Measurements from ENCODE around the gene ULK1. TPM values are rescaled to one million over a fixed set of nuclear protein-coding genes. Genes with fewer than 3 reads are reported as not detected.
"Not testable (repeated sequence)": the region's sequence is repeated elsewhere in the genome, so short reads cannot be mapped to it uniquely, and the experiment has no call there.

The ULK1 gene
- total RNA-seq, 1 donor from 2014 or later: 9.6 TPM

DNA sequence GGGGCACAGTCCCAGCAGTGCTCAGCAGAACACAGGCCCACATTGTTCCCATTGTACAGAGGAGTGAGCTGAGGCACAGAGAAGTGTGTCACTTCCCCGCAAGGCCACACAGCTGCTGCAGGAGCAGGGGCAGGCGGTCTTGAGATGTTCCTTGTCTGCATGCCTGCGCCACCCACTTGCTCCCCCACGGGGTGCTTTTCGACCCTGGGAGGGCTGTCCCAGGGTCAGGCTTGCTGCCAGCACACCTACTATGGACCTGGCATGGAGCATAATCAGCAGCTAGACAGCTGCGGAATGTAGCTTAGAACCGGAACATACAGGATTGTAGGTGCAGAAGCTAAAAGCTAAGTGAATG is 47.5 kb downstream of the ULK1 start:
- no peak for DNase-seq (ENCODE audit: low spot score)

DNA sequence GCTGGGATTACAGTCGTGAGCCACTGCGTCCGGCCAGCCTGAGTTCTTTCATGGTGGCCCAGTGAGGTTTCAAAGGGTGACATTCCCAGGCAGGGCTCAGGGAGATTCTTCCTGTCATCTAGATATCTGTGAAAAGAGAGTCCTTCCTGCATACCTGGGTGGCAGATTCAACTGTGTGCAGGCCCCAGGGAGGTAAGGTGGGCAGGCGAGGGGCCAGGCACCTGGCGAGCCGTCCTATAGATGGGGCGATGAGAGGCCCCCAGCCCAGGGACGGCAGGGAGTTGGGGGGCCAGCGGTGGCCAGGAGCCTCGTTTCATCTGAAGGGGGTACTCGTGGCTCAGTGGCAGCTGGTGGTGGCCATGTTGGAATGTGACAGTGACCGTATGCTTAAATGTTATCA is 48.2 kb downstream of the ULK1 start:
- no peak for DNase-seq (ENCODE audit: low spot score)

DNA sequence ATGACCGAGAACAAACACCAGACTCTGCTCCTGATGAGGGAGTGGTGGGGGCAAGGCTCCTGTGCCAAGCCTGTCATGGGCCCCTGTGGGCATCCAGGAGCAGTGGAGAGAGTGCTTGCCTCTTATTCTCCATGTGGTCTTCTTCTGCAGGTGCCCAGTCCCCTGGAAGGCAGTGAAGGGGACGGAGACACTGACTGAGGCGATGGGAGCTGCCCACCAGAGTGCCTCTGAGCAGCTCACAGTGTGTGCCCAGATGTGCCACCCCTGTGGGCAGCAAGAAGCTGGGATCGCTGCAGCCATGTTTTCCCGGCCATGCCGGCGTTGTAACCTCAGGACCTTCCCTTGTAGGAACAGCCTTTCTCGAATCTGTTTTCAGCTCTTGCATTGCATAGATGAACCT is 49.0 kb downstream of the ULK1 start:
- DNase-seq (ENCODE audit: low spot score): no peak

DNA sequence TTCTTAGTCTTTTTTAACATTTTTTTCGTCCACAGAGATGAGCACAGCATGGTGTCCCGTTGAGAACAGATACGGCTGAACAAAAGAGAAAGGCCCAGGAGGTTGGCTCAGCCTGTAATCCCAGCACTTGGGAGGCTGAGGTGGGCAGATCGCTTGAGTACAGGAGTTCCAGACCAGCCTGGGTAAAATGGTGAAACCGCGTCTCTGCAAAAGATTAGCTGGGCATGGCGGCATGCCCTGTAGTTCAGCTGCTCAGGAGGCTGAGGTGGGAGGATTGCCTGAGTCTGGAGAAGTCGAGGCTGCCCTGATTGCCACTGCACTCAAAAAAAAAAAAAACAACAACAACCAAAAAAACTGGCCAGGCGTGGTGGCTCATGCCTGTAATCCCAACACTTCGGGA is 49.5 kb downstream of the ULK1 start:
- no peak for DNase-seq (ENCODE audit: low spot score)

DNA sequence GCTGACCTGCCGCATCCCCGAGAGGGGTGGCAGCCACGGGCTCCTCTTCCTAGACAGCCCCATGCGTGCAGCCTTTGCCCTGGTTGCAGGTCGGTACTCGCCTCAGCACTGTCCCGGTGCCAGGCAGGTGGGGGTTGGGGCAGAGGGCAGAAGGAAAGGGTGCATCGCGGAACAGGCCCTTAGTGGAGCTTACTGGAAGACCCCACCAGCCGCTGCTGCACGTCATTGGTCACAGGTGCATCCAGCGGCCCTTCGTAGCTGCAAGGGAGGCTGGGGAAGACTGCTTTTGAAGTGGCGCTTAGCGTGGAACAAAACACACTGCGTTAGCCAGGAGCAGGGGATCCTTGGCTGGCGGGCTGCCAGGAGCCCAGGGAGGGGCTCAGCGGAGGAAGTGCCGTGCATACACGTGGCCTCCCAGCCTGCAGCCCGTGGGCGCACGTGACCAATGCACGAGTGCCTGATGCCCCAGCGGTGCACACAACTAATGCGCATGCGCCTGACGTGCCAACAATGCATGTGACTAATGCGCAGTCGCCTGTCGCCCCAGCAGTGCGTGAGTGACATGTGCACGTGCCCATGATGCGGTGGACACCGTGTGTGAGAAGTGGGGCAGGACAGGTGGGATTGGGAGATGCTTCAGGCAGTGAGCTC is 50.3 kb downstream of the ULK1 start:
- no peak for DNase-seq (ENCODE audit: low spot score)

DNA sequence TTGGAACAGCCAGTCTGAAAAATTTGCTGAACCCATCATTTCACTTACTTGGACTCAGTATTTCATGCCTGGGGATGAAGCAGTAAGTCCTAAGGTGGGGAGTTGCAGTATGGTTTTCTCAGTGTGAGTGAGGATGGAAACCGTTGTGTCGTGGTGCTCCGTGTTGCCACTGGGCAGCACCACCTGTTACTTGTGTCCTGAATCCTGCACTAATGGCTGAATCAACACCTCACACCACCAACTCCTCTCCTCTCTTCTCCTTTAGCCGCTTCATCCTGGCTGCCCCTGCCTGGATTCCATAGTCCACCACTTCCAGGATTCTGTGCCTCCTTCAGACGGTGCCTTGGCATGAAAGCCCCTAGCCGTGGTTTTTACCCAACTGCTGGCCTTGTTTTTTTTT is 52.3 kb downstream of the ULK1 start:
- DNase-seq (ENCODE audit: low spot score): no peak

DNA sequence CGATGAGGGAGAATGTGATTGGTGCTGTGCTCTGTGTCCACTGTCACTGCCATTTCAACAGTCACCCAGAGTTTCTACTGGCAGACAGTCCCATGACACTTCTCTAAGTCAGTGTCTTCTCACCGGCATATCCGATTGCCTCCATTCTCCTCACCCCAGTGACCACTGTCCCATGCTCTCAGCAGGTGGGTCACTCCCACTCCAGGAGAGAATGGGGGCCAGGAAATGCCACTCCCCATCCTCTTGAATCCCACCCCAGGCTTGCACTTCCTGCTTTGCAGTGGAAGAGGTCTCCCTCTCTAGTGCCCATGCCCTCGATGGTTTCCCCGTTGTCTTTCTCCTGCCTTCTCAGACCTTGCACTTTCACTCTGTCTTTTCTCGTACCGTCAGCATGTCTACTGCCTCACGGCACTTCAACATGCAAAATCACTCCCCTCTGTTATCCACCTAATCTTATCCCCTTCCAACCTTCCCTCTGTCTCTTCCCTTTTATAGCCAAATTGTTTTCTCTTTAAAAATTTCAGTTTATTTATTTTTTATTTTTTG is 53.1 kb downstream of the ULK1 start:
- DNase-seq (ENCODE audit: low spot score): no peak

DNA sequence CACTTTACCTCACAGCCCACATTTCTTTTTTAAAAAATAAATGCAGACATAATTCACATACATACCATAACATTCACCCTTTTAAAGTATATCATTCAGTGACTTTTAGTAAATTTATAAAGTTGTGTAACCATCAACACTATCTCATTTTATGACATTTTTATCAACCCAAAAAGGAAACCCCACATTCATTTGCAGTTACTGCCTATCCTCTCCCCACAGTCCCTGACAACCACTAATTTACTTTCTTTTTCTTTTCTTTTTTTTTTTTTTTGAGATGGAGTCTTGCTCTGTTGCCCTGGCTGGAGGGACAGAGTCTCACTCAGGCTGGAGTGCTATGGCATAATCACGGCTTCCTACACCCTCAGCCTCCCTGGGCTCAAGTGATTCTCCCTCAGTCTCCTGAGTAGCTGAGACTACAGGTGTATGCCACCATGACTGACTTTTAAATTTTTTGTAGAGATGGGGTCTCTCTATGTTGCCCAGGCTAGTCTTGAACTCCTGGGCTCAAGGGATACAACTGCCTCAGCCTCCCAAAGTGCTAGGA is 53.8 kb downstream of the ULK1 start:
- DNase-seq (ENCODE audit: low spot score): no peak

DNA sequence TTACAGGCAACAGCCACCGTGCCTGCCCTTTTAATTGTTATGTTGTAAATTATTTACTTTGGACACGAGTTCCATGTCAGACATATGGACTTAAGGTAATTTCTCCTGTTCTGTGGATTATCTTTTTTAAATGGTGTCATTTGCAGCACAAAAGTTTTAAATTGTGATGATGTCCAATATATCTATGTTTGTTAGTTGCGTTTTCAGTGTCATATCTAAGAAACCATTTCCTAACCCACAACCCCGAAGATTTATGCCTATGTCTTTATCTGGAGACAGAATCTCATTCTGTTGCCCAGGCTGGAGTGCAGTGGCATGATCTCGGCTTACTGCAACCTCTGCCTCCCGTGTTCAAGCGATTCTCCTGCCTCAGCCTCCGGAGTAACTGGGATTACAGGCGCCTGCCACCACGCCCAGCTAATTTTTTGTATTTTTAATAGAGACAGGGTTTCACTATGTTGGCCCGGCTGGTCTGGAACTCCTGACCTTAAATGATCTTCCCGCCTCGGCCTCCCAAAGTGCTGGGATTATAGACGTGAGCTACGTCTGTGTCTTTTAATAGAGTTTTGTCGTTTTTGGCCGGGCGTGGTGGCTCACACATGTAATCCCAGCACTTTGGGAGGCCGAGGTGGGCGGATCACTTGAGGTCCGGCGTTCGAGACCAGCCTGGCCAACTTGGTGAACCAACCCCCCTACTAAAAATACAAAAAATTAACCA is 54.5 kb downstream of the ULK1 start:
- peak; percentile 16 for DNase-seq (ENCODE audit: low spot score)

DNA sequence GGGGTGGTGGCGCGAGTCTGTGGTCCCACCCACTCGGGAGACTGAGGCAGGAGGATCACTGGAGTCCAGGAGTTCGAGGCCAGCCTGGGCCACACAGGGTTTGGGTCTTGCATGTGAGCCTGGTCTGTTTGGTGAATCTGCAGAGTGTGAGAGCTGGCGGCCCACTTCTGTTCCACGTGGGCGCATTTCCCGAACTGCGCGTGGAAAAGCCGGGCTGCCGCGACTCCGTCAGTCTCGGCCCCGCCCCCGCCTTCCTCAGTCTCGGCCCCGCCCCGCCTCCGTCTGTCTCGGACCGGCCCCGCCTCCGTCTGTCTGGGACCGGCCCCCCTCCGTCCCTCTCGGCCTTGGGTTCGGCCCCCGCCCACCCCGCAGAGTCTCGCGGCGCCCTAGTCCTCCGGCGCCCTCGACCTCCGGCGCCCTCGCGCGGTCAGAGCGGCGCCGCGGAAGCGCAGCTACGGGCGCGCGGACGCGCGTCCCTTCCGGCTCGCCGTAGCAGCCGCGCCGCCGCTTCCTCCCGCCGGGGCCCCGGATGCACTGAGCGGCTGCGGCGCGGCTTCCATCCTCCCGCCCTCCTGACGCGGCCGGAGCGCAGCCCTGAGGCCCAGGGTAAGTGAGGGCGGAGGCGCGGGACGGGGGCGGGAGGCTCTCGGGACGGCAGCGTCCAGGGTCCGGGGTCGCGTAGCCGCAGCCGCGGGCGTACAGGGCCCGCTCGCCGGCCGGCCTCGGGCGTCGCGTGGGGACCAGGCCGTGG is 55.2 kb downstream of the ULK1 start, which contains the start of gene EP400:
TSS of gene EP400 (plus strand) at position 512 of the 751 bp plus-strand sequence. CDS start 10,678 bp downstream, outside the sequence.
- DNase-seq (ENCODE audit: low spot score): peak; percentile 97

DNA sequence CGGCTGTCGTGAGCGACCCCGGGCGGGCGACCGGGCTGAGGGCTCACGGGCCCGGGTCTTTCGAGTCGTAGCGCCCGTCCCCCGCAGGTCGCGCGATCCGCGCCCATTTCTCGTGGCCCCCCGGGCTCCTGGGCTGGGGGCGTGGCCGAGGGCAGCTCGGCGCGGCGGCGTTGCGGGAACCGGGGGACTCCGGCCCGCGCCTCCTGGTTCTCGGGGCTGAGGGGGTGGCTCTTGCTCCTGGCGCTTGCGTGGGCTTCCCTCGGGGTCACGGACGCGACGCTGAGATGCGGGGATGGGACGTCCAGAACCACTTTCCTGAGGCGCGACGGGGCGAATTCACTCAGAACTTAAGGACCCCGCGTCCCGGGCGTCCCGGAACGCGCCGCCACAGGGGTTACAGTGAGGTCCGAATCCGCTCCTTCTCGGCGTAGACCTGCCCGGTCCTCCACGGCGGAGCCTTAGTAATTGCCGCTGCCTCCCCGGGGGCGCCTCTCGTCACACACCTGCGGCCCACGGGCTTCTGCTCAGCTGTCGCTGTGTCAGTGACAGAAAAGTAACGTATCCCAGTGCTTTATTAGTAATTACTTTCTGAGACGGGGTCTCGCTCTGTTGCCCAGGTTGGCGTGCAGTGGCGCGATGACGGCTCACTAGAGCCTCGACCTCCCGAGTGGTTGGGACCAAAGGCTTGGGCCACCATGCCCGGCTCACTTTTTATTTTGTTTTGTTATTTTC is 55.9 kb downstream of the ULK1 start:
- DNase-seq (ENCODE audit: low spot score): no peak

DNA sequence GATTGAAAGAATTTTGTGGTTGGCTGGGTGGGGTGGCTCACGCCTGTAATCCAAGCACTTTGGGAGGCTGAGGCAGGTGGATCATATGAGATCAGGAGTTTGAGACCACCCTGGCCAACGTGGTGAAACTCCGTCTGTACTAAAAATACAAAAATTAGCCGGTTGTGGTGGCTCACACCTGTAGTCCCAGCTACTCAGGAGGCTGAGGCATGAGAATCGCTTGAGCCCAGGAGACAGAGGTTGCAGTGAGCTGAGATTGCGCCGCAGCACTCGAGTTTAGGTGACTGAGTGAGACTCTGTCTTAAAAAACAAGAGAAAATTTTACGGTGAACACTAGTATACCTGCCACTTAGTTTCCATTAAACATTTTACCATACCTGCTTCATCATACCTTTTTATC is 59.4 kb downstream of the ULK1 start:
- DNase-seq (ENCODE audit: low spot score): not testable (repeated sequence)

DNA sequence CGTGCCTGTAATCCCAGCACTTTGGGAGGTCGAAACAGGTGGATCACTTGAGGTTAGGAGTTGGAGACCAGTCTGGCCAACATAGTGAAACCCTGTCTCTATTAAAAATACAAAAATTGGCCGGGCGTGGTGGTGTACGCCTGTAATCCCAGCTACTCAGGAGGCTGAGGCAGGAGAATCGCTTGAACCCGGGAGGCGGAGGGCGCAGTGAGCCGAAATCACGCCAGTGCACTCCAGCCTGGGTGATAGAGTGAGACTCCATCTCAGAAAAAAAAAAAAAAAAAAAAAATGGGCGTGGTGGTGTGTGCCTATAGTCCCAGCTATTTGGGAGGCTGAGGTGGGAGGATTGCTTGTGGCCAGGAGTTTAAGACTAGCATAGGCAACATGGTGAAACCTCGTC is 60.0 kb downstream of the ULK1 start:
- not testable (repeated sequence) for DNase-seq (ENCODE audit: low spot score)

DNA sequence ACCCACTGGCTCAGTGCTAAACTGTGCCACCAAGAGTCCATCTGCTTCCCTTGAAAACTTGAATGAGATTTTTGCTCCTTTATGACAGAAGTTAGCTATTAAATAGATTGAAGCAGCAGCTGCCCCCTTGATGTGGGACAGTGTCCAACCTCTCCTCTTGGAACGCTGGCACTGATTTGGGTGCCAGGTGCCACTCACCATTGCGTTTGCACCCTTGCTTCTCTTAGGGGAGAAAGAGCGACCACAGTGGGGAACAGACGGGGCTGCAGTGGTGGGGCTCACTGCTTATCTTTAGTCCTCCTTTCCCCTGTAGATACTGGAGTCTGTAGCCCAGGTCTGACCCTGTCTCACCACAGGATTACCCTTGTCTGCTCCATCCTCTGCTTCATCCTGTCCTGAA is 64.7 kb downstream of the ULK1 start:
- no peak for DNase-seq (ENCODE audit: low spot score)

DNA sequence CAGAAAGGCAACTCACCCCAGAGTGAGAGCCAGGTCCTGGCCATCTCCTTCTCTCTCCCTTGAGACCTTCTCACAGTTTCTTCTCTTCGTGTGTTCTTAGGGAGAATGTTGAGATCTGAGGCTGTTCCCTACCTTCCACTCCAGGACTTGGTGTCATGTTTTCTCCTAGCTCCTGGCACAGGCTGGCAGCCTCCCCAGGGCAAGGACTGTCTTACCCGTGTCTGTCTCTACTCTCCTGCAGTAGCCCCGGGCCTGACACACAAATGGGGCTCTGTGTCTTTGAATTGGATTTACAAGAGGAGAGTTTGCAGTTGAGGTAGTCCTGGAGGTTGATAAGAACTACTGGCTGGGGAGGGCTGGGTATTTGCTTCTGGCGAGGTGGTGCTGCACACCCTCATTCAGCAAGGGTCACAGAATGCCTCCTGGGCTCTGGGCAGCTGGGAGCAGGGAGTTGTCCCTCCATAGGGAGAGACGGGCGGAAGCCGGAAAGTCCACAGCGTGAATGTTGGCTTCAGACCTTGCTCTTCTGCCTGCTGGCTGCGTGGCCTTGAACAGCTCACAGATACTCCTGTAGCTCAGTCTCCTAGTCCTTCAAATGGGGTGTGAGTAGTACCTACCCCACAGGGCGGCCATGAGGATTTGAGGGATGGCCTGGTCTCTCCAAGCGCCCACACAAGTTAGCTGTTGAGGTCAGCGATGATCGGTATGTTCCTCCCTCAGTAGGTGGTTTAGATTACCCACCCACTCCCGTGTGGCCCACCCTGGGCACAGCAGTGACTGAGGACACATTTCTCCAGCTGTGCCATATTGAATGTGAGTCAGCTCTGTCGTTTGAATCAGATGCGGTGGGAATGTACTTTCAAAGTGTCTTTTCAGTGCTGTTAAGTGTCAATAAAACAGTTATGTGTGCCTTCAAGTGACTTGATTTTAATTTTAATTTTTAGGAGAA is 65.5 kb downstream of the ULK1 start:
- DNase-seq (ENCODE audit: low spot score): no peak

DNA sequence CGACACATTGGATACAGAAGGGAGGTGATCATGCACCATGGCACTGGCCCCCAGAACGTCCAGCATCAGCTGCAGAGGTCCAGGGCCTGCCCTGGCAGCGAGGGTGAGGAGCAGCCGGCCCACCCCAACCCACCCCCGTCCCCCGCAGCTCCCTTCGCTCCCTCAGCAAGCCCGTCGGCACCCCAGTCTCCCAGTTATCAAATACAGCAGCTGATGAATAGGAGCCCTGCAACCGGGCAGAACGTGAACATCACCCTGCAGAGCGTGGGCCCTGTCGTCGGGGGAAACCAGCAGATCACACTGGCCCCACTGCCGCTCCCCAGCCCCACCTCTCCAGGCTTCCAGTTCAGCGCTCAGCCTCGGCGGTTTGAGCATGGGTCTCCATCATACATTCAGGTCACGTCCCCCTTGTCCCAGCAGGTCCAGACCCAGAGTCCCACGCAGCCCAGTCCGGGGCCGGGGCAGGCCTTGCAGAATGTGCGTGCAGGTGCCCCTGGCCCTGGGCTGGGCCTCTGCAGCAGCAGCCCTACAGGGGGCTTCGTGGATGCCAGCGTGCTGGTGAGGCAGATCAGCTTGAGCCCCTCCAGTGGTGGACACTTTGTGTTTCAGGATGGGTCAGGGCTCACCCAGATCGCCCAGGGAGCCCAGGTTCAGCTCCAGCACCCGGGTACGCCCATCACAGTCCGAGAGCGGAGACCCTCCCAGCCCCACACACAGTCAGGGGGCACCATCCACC is 66.3 kb downstream of the ULK1 start:
- DNase-seq (ENCODE audit: low spot score): not testable (repeated sequence)

DNA sequence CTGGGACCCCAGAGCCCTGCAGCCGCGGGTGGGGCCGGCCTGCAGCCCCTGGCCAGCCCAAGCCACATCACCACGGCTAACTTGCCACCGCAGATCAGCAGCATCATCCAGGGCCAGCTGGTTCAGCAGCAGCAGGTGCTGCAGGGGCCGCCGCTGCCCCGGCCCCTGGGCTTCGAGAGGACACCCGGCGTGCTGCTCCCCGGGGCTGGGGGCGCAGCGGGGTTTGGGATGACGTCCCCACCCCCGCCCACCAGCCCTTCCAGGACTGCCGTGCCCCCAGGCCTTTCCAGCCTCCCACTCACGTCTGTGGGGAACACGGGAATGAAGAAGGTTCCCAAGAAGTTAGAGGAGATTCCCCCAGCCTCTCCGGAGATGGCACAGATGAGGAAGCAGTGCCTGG is 66.9 kb downstream of the ULK1 start:
- DNase-seq (ENCODE audit: low spot score): not testable (repeated sequence)

DNA sequence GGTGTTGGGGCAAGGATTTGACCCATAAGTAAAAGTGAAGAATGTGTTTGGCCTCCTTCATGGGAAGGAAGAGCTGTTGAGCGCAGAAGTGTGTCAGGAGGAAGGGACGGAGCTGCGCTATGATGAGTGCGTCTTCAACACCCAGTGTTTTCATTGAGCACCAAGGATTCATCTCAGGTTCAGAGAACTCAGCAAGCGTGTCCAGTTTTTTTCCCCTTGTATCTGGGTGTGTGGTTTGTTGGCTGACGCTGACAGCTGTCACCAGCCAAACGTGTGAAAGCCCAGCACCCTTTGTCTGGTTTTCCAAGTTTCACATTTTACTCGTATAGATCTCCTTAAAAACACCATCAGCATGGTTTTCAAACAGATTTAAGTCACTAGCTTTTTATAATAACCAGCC is 67.6 kb downstream of the ULK1 start:
- DNase-seq (ENCODE audit: low spot score): no peak

DNA sequence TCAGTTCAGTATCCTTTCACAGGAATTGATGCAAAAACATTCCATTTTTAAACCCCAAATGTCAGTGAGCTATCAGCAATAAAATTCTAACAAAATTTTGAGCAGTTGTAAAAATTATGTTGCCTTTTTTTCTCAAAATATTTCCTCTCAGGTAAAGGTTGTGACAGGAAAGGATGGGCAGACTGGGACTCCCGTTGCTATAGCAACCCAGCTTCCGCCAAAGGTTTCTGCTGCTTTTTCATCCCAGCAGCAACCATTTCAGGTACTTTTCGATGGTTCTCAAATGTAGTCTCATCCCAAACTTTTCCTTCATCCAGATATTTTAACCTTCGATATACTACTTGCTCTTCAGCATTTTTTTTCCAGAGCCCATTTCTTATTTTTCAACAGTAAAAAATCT is 69.0 kb downstream of the ULK1 start:
- DNase-seq (ENCODE audit: low spot score): no peak

DNA sequence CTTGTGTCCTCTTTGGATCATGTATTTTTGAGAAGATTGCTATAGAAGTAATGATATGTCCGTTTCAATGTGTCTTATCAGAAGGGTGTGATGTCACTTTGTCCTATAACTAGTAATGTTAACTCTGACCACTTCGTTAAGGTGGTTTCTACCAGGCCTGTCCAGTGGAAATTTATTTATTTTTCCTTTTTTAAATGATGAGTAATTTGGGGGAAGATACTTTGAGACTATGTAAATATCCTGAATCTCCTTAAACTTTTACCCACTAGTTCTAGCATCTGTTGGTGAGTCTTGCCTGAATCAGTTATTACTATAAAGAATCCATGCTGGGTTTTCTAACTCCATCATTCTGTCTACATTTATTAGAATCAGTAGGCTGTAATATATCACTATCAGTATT is 70.7 kb downstream of the ULK1 start:
- no peak for DNase-seq (ENCODE audit: low spot score)

All from umbilical cord (tissue), 2 donors.